ENCODE results near the gene DAZAP1.
"Not testable (repeated sequence)": the region's sequence is repeated elsewhere in the genome, so short reads cannot be mapped to it uniquely, and the experiment has no call there.

DAZAP1 gene

DNA sequence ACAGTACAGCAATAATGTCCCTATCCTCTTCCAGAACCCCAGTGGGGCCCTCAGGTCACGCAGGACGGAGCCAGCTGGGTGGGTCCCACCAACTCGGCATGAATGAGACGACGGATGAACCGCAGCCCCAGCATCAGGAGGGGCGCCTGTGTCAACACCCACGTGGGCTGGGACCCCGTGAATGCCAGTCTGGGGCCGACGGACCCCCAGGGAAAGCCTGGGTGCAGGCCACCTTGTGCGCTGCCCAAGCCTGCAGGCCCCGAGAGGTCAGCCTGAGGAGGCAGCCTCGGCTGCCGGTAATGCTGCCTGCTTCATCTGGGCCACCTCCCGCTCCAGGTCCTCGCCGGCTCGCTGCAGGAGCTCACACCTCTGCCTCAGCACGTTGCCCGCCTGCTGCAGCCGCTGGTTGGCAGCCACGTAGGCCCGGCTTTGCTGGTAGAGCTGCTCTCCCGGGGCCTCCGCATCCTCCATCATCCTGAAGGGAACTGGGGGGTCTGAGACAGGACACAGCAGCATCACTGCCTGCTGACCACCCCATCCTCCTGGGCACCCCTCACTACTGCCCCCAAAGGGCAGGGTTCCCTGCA lies 67.5 kb downstream of the DAZAP1 start:
- no peak for DNase-seq

DNA sequence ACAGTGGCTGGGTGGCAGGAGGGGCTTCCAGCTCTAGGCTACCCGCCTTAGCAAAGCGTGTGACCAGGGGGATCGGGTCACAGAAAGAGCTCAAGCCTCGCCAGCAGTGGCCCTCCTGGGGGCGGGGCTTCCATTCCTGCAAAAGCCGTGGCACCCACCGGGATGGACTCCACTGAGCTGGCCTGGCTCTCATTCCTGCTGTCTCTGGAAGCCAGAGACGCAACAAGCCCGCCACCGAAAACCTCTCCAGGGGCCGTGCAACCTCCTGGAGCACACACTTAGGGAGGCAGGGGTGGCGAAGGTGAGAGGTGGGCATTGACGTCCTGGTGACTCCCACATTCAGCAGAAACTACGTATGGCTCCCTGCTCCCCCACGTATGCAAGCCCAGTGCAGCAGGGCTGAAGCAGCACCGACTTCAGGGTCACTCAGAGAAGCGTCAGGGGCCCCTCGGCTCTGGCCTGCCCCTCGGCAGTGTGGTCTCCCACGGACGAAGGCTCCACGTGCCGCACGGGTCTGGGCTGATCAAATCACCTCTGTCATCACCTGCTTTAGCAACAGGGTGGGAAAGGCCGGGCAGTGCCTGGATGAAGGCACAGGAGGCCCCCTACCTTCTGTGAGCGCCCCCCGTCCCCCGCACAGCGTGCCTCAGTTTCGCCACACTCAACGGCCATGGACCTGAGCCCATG lies 68.5 kb downstream of the DAZAP1 start:
- no peak for DNase-seq

DNA sequence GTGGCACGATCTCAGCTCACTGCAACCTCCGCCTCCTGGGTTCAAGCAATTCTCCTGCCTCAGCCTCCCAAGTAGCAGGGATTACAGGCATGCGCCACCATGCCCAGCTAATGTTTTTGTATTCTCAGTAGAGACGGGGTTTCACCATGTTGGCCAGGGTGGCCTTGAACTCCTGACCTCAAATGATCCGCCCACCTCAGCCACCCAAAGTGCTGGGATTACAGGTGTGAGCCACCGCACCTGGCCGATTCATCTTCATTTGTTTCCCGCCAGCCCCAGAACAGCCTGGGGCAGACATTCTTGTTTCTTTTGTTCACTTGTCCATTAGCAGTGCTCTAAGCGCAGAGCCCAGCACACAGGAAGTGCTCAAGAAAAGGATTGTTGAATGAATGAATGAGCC lies 69.7 kb downstream of the DAZAP1 start:
- not testable (repeated sequence) for DNase-seq

DNA sequence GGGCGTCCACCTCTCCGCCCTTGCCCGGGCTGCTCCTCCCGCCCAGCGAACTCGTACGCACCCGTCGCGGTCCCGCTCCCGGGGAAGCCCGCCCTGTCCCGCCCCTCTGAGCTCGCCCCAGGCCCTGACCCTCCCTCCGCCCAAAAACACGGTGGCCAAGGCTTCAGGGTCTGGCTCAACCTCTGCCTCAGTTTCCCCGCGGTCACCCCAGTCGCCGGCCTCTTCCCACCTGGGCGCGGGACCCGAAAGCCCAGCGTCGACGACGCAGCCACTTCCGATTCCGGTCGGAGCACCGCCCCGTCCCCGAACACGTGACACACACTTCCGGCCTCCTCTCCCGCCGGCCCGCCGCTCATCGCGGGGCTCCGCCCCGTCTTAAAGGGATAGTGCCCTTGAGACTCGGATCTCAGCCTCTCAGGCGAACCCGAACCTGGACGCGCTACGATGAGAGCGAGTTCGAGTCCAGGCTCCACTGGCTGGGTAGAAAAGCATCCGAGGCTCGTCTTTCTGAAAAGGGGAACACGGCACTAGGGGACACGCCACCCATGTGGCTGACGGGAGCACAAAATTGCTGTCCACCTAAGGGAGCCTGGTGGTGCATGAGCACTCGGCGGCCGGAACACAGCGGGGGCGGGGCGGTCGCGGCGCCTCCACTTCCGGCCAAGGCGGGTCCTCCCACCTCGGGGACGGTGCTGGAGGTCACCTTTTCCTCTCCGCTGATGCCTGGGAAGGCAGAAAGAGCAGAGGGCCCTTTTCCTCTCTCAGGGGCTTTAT lies 71.7 kb downstream of the DAZAP1 start, which contains the start of gene C19orf25:
Gene C19orf25 (minus strand): TSS at position 282 of the 774 bp plus-strand sequence. CDS start 312 bp downstream, outside the sequence.
- peak; percentile 96 for DNase-seq

DNA sequence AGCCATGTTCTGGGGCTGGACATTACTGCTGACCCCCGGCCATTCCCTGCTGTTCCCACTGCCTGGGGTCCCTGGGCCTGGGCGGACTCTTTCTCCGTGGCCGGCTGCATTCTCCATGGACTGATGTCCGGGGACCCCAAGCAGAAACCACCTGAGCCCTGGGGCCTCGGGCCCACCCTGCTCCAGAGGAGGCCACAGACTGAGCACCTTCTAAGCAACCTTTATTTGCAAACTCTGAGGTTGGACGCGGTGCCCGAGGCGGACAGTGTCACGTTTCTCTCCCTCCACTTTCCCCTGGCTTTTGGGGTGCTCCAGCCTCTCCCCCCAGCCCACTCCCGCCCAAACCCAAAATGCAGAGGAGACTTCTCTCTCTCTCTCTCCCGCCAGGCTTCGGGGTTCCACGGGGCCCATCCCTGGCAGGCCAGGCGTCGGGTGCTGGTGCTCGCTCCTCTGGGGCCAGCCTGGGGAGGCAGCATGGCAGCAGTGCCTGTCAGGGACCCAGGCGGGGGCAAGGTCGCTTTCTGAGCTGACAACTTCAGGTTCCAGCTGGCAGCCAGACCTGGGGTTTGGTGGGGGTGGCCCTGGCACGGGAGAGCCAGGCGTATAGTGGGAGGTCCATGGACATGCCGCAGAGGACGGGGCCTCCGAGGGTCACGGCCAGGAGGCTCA lies 74.0 kb downstream of the DAZAP1 start:
- no peak for DNase-seq

DNA sequence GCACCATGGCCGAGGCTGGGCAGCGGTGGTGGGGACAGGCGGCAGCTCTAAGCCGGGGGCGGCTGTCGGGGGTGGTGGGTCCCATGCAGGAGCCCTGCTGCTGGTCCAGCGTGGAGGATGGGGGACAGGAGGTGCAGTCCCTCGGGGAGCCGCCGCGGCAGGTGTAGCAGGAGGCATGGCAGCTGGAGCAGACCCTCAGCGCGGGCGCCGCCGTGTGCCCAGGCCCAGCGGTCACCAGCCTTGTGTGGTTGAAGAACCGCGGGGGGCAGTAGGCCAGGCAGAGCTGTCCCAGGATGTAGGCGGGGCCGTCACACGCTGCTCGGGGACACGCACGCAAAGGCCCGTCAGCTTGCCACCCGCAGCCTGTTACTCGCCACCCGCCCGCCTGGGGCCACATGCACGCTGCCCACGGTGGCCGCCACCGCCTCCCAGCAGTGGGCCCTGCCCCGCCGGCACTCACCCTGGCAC lies 74.5 kb downstream of the DAZAP1 start:
- DNase-seq: peak; percentile 20

DNA sequence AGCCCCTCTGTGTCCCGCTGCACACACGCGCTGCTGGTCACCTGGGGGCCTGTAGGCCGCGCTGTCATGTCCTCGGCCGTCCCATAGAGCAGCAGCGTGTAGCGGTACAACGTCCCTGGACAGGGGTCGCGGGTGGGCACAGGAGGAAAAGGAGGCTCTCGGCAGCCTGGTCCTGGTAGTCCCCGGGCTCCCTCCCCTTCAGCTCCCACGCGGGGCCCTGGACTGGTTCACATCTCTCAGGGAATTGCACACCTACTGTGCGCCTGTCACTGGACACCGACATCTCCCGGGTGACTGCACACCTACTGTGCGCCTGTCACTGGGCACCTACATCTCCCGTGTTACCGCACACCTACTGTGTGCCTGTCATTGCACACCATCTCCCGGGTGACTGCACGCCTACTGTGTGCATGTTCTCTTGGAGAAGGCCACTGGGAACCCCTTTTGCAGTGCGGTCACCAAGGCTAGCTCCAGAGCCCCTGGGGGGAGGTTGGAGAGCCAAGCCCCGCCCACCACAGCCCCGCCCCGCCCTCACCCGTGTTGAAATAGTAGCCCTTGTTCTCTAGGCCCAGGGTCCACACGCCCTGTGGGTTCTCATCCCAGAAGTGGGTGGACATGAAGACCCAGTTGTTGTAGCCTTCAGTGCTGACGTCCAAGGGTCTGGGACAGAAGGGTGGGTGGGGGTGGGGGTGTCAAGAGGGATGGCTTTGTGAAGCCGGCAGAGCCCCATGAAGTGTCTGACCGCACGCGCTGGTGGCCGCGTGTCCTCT lies 75.2 kb downstream of the DAZAP1 start:
- DNase-seq: no peak

DNA sequence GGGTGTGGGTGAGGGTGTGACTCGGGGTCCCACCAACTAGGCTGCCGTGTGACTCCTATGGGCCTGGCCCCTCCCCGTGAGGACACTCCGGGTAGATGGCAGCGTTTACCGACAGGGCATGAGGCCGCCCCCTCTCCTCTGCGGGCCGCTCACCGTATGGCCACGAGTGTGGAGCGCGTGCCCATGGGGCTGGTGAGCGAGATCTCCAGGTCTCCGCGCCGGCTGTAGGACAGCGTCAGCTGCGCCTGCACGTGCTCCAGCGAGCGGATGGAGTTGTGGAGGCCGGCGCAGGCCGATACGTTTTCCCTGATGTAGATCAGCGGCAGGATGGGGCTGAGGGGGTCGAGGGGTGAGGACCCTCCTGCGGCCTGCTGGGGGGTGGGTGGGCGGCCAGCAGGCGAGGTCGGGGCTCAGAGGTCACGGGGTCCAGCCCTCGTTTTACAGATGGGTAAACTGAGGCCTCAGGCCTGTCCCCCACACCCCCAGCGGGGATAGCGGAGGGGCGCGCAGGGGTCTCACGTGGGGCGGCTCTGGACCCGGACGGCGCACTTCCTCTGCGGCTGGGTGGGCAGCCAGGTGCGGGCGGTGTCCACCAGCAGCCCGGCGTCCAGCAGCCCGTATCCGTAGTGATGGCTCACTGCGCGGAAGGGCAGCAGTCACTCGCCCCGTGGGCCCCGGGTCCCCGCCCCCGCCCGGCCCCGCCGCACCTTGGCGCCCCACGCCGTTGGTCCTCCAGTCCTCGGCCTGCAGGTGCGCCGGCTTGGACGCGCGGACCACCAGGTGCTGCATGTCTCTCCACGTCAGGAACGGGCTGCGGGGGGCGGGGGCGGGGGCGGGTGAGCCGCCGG lies 76.0 kb downstream of the DAZAP1 start:
- DNase-seq: no peak

DNA sequence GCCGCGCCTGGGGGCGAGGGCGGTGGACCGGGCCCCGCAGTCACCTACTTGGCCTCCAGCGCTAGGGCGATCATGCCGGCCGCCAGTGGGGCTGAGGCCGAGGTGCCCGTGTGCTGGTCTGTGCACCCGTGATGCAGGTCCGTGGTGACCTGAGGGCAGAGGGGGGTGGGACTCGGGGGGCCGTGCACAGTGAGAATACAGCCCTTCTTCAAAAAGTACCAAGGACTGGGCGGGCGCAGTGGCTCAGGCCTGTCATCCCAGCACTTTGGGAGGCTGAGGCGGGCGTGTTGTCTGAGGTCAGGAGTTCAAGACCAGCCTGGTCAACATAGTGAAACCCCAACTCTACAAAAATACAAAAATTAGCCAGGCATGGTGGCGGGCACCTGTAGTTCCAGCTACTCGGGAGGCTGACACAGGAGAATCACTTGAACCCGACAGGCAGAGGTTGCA lies 76.6 kb downstream of the DAZAP1 start:
- no peak for DNase-seq
